HL-60/S4 treated with retinoic acid at 250 ng/mL for 4 days and 3 days (cell line): ENCODE results near the gene CLASRP.

Source experiments
- in situ Hi-C: fragments of 300-500 bp; cut with MboI; formaldehyde crosslinking; loops from 2 replicates; pipeline ENCODE4 v1.7.0; 2022; ENCODE audit warnings: low sequenced_read_pairs

CLASRP gene

DNA sequence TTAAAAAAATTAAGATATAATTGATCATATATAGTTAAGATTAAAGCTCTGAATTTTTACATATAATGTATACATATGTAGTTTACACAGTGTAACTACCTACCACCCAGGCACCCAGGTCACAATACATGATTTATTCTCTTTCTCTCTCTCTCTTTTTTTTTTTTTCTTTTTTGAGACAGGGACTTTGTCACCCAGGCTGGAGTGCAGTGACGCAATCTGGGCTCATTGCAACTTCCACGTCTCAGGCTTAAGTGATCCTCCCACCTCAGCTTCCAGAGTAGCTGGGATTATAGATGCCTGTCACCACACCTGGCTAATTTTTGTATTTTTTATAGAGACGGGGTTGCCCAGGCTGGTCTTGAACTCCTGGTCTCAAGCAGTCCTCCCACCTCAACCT lies 18.8 kb upstream of the CLASRP start:
- in situ Hi-C loops: no loop called here

DNA sequence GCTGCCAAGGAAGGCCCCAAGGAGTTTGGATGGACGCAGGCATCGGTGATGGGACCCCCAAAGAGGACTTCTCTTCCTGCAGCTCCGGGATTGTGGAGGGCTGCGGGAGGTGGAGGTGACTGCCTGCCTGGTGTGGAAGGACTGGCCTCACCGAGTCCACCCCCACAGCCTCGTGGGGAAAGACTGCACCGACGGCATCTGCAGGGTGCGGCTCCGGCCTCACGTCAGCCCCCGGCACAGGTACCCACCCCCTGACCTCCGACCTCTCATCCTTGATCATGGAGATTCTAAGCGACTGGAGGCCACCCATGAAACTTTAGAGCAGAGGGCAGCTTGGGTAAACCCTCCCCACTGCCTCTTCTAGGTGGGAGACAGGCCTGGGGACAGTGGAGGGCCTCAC lies 16.9 kb upstream of the CLASRP start:
- in situ Hi-C loops: no loop called here

DNA sequence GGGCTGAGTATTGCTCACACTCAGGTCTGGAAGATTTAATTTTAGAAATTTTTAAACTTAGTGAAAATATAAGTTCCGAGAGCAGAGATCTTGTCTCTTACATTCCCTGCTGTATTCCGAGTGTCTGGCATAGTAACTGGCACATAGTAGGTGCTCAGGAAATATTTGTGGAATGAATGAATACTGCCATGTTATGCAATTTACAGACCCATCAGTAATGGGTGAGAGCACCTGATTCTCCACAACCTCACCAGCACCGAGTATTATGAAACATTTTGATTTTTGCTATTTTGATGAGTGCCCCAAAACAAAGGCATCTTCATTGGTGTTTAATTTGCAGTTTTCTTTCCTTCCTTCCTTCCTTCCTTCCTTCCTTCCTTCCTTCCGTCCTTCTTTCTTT lies 15.8 kb upstream of the CLASRP start:
- in situ Hi-C loops: no loop called here

DNA sequence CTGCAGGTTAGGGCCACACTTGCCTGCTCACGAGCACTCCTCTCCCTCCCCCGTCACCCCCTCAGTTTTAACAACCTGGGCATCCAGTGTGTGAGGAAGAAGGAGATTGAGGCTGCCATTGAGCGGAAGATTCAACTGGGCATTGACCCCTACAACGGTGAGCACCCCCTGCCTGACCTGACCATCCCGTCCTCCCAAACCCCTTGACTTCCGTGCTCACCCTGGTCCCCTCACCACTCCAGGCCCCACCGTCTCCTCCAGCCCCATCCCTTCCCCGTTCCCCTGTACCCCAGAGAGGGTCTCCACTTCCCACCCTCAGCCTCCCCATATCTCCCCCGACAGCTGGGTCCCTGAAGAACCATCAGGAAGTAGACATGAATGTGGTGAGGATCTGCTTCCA lies 13.6 kb upstream of the CLASRP start:
- in situ Hi-C loops: no loop called here

DNA sequence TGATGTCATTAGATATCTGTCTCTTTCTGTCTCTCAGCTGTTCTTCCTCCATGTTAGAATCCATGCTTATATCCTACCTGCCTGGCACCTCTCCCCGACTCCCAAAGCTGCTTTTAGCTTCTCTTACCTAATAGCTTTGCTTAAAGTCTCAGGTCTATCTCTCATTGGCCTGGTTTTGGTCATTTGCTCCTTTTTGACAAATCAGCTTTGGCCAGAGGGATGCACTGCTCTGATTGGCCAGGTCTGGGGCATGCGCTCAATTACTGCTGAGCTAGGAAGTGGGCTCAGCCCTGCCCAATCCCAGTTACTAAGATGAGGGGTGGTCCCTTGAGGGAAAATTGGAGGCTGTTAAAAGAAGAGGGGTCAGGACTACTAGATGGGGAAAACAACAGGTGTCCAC lies 11.5 kb upstream of the CLASRP start:
- in situ Hi-C loops: no loop called here

DNA sequence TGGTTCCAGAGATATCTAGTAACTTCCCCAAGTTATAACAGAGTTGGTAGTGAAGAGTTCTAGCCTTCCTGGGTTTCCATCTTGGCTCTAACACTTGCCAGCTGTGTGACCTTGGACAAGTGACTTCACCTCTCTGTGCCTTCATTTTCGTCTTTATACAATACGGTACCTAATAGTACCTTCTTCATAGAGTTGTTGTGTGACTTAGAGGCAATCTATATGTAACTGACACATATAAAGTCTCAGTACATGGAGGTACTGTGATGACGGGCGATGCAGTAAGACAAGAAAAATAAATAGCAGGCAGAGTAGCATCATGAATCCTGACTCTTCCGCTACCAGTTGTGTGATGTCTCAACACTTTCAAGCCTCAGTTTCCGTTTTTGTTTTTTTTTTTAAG lies 8.0 kb upstream of the CLASRP start:
- in situ Hi-C loops: no loop called here

DNA sequence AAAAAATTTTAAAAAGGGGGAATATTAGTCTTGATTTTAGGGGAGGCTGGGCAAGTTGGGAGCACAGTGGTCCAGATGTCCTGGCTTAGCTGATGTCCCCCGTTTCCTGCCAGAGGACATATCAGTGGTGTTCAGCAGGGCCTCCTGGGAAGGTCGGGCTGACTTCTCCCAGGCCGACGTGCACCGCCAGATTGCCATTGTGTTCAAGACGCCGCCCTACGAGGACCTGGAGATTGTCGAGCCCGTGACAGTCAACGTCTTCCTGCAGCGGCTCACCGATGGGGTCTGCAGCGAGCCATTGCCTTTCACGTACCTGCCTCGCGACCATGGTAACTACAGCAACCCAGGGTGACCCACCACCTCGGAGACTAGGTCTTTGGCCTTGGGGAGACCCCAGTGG lies 6.4 kb upstream of the CLASRP start:
- in situ Hi-C loops: no loop called here

DNA sequence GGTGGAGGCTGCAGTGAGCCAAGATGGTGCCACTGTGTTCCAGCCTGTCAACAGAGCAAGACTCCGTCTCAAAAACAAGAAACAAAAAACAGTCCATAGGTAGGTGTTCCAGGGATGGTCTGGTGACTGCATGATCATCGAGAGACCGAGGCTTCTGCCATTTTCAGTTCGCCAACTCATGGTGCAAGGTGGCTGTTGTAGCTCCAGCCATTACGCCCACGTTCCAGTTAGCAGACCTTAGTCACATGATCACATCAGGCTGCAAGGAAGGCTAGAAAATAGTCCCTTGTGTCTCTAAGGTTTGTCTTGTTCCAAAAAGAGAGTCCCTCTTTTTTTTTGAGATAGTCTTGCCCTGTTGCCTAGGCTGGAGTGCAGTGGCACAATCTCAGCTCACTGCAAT lies 3.1 kb upstream of the CLASRP start:
- in situ Hi-C loops: no loop called here

DNA sequence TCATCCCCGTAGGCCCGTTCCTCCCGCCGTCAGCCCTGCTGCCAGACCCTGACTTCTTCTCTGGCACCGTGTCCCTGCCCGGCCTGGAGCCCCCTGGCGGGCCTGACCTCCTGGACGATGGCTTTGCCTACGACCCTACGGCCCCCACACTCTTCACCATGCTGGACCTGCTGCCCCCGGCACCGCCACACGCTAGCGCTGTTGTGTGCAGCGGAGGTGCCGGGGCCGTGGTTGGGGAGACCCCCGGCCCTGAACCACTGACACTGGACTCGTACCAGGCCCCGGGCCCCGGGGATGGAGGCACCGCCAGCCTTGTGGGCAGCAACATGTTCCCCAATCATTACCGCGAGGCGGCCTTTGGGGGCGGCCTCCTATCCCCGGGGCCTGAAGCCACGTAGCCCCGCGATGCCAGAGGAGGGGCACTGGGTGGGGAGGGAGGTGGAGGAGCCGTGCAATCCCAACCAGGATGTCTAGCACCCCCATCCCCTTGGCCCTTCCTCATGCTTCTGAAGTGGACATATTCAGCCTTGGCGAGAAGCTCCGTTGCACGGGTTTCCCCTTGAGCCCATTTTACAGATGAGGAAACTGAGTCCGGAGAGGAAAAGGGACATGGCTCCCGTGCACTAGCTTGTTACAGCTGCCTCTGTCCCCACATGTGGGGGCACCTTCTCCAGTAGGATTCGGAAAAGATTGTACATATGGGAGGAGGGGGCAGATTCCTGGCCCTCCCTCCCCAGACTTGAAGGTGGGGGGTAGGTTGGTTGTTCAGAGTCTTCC lies 1.3 kb upstream of the CLASRP start:
- in situ Hi-C loops: no loop called here

DNA sequence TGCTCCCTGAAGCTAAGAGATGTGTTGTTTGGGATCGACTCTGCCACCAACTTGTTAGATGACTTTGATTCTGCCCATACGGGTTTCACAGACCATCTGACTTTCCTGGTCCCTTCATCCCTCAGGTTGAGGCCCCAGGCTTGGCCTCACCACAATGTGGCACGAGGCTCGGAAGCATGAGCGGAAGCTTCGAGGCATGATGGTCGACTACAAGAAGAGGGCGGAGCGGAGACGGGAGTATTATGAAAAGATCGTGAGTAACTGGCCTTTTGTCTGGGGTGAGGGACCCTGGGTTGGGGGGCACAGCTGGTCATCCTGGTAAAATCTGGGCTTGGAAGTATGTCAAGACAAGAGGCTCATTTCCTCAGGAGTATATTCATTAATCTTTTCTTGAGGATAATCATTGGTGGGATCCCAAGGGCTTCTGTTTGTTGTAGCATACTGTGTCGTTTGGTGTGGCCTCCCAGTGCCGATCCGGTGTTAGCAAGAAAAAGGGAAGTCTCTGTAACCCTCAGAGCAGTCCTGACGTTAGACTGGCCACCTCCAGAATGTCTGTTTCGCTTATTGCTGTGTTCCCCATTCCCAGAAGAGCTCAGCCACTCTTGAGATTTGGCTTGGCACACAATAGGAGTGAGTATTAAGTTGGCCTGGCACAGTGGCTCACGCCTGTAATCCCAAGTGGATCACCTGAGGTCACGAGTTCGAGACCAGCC lies 1.4 kb downstream of the CLASRP start:
- in situ Hi-C loops: no loop called here

DNA sequence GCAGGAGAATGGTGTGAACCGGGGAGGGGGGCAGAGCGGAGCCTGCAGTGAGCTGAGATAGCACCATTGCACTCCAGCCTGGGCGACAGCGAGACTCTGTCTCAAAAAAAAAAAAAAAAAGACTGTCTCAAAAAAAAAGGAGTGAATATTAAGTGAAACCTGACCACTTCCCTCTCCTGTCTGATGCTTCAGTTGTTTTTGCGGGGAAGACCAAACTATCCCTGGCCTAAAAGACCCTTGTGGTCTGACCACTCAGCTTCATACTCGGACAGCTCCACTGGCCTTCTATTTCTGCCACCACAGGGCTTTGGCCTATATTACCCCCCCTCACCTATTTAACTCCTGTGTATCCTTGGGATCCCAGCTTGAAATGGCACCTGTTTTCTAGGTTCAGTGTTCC lies 2.3 kb downstream of the CLASRP start:
- in situ Hi-C loops: no loop called here

DNA sequence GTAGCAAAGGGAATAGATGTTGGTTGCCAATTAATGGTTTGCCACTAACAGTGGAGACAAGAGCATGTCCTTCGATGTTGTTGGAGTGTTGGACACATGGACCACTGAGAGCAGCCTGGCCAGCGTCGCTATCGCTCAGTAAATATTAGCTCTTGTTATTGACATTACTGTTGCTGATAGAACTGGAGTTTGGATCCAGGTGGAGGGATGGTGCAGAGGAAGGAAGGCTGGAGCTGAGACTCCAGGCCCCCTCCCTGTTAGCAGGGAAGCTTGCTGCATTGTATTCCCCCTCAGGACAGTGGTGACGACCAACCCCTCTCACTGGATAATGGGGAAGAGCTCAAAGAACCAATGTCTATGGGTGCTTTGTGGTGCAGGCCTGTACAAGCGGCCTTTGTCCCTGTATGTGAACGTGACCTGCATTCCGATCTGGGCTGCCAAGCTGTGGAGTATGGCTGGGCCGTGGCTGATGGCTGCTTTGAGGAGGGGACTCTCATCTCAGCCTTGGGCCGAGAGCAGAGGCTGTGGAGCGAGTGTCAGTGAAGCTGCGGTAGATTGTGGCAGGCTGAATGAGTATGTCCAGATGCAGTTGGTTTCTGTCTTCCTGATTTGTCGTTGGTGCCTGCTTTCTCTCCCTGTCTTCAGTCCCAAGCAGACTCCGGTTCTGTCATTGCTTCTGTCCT lies 7.0 kb downstream of the CLASRP start:
- in situ Hi-C loops: no loop called here

DNA sequence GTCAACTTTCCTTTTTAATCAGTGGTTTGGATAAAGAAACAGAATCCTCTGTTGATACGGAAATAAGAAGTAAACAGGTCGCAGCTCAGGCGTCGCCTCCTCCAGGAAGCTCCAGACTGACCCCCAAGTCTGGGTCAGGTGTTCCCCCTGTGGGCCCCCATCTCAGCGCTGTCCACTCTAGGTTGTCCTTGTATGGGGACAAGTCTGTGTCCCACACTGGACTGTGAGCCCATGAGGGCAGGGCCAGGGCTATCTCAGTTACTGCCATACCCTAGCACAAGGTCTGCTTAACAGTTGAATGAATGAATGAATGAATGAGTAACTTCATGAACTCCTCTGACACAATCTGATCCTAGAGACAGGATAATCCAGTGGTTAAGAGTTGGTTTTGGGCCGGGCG lies 7.5 kb downstream of the CLASRP start:
- in situ Hi-C loops: no loop called here

DNA sequence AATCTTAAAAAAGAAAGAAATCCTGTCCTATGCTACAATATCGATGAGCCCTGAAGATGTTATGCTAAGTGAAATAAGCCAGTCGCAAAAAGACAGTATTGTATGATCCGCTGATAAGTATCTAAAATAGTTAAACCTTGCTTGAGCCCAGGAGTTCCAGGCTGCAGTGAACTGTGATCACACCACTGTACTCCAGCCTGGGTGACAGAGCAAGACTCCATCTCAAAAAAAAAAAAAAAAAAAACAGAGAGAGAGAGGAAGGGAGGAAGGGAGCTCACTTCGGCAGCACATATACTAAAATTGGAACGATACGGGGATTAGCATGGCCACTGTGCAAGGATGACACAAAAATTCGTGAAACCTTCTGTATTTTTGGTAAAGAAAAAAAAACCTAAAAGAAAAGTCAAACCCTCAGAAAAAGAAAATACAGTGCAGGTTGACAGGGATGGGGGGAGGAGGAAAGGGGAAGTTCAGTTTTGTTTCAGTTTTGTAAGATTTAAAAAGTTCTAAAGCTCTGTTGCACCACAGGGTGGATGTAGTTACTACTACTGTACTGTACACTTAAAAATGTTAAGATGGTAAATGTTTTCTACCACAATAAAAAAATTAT lies 8.4 kb downstream of the CLASRP start:
- in situ Hi-C loops: no loop called here

DNA sequence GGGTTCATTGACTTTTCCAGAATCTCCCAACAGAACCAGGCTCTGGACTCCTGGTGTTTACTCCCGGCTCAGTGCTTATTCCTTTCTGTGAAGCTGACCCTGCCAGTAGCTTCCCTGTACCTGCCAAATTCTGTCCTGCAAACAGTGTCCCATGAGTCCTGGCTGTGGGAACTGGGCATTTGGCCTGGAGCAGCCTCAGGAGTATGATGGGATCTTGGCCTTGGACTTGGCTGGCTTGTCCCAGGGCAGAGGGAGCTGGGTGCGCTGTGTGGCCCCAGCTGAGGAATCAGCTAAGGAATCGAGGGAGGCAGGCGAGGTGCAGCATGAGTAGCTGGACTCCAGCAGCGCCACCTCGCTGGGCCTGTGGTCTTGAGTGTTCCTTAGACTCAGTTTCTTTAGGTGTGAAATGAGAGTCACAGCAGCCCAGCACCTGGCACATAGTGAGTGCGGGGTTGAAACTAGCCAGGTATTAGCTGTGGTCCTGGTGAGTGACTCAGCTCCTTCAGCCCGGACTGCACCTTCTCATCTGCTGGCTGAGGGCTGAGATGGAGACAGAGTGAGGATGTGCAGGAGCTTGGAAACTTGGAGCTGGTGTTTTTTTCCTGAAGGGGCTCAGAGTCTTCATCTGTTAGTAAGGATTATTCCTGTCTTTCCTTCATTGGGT lies 10.4 kb downstream of the CLASRP start:
- in situ Hi-C loops: no loop called here

DNA sequence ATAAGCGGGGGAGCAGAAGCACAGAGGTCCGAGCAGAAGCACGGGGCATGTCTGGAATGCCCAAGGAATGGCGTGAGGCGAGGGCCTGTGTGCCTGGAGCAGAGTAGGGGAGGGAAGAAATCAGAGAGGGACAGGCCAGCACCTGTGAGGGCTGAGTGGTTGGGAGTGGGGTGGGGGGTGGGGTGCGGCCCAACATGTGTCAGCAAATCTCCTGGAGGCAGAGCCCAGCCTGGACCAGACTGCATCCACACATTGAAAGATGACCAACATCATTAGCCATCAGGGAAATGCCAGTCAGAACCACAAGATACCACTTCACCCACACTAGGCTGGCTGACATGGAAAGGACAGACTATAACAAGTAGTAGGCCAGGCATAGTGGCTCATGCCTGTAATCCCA lies 11.2 kb downstream of the CLASRP start:
- in situ Hi-C loops: no loop called here

DNA sequence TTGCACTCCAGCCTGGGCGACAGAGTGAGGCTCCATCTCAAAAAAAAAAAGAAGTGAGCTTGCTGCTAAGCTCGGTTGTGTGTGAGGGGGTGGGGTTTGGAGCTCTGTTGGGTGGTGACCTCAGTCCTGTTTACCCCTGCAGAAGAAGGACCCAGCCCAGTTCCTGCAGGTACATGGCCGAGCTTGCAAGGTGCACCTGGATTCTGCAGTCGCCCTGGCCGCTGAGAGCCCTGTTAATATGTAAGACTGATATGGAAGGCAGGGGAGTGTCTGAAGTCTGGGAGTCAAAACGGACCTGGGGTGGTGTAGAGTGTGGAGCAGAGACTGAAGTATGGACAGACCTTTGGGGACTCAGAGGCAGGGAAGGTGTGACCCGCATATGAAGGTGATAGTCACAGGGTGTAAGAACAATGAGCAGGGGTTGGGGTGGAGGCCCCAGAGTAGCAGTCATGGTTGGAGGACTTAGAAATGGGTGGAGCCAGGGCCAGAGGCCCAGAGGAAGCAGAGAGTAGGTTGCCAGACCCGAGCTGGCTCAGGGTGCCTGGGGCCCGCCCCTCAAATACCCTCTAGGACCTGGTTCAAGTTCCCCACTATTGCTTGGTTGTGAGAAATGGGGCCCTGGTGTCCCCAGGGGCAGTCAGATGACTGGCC lies 13.2 kb downstream of the CLASRP start:
- in situ Hi-C loops: no loop called here

DNA sequence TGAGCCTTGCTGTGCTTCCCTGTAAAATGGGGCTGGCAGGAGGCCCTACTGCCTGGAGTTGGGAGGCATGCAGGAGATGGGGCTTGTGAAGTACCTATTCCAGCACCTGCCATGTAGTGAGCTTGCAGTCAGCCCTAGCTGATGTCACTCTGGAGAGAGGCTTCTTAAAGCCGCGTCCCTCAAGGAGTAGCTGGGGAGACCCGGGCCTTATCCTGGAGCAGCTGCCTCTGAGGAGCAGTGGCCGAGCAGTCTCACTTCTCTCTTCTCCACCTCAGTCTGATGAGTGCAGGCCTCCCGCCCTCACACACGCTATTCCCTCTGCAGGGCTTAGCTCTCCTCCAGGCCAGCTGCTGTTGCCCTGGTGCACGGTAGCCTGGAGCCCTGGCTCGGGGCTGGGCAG lies 18.0 kb downstream of the CLASRP start:
- in situ Hi-C loops: no loop called here

DNA sequence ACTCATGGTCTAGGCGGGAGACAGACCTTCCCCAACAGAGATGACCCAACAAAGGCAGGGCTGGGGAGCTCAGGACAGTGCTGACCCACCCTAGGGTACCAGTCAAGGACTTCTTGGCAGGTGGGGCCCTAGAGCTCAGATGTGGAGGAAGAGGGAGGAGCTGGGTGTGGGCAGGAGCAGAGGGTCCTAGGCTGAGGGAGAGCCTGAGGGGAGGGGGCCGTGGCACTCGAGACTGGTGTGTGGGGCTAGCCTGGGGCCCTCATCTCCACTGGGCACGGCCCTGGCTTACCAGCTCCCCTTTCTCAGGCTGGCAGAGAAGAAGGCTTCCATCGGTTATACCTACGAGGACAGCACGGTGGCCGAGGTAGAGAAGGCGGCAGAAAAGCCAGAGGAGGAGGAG lies 18.6 kb downstream of the CLASRP start:
- in situ Hi-C loops: no loop called here

DNA sequence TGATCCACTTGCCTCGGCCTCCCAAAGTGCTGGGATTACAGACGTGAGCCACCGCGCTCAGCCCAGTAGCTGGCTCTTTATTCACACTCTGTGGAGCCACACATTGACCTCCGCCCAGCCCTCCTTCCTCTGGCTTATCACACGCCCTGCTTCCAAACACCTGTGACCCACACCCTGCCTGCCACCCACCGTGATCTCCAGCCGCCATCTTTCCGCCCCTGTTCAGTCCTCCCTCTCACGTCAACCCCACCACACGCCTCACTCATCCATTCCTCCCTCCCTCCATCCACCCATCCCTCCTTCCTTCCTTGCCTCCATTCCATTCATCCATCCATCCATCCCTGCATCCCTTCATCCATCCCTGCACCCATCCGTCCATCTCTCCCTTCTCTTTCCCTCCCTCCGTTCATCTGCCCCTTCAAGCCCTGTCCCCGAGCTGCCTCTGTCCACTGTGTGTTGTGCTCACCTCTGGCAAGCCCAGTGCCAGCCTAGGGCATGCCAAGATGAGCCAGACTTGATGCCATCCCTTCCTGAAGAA lies 19.8 kb downstream of the CLASRP start:
- in situ Hi-C loops: no loop called here
